ENCODE measurements around the gene USF2.
"Not testable (repeated sequence)": the region's sequence is repeated elsewhere in the genome, so short reads cannot be mapped to it uniquely, and the experiment has no call there.

The USF2 gene

GRCh38 chr19:35266520-35267352 lies 2.0 kb upstream of the USF2 start:
- DNase-seq, result no peak

GRCh38 chr19:35267353-35267817 lies 1.4 kb upstream of the USF2 start:
- DNase-seq, result peak; percentile 35

- DNase-seq, result peak; percentile 79
These were observed 785 bp upstream of the USF2 start for GRCh38 chr19:35267818-35268535.

GRCh38 chr19:35269438-35270117 lies 816 bp downstream of the USF2 start:
- peak; percentile 85 for DNase-seq

GRCh38 chr19:35270381-35270811 lies 1.6 kb downstream of the USF2 start:
- DNase-seq, result no peak

- no peak for DNase-seq
These were observed 2.8 kb downstream of the USF2 start for GRCh38 chr19:35271546-35271945.

GRCh38 chr19:35272122-35272719 lies 3.5 kb downstream of the USF2 start:
- DNase-seq, result no peak

- DNase-seq, result no peak
These were observed 4.3 kb downstream of the USF2 start for GRCh38 chr19:35272954-35273649.

- DNase-seq, result no peak
These were observed 5.0 kb downstream of the USF2 start for GRCh38 chr19:35273686-35274259.

- DNase-seq, result no peak
These were observed 5.6 kb downstream of the USF2 start for GRCh38 chr19:35274323-35274722.

GRCh38 chr19:35276706-35277281 lies 8.0 kb downstream of the USF2 start:
- DNase-seq, result no peak

- no peak for DNase-seq
These were observed 10.0 kb downstream of the USF2 start for GRCh38 chr19:35278578-35279284.

- no peak for DNase-seq
These were observed 10.6 kb downstream of the USF2 start for GRCh38 chr19:35279374-35279773.

GRCh38 chr19:35279985-35280821 lies 11.4 kb downstream of the USF2 start:
- no peak for DNase-seq

- DNase-seq, result no peak
These were observed 12.5 kb downstream of the USF2 start for GRCh38 chr19:35281303-35281702.

GRCh38 chr19:35284153-35285094 lies 15.7 kb downstream of the USF2 start:
- DNase-seq, result no peak

GRCh38 chr19:35285095-35285449 lies 16.3 kb downstream of the USF2 start:
- no peak for DNase-seq

GRCh38 chr19:35285465-35285864 lies 16.7 kb downstream of the USF2 start:
- not testable (repeated sequence) for DNase-seq

GRCh38 chr19:35286101-35286500 lies 17.3 kb downstream of the USF2 start:
- peak; percentile 32 for DNase-seq
